Measurements from ENCODE around the gene RNU5D-1. TPM values are rescaled to one million over a fixed set of nuclear protein-coding genes. Genes with fewer than 3 reads are reported as not detected.

RNU5D-1 gene
- total and polyA plus RNA-seq, 2 of the 13 experiments (the other 11 are each of a cell fraction or from before 2014, with no cell fraction given): 165 TPM; not detected in 1

DNA sequence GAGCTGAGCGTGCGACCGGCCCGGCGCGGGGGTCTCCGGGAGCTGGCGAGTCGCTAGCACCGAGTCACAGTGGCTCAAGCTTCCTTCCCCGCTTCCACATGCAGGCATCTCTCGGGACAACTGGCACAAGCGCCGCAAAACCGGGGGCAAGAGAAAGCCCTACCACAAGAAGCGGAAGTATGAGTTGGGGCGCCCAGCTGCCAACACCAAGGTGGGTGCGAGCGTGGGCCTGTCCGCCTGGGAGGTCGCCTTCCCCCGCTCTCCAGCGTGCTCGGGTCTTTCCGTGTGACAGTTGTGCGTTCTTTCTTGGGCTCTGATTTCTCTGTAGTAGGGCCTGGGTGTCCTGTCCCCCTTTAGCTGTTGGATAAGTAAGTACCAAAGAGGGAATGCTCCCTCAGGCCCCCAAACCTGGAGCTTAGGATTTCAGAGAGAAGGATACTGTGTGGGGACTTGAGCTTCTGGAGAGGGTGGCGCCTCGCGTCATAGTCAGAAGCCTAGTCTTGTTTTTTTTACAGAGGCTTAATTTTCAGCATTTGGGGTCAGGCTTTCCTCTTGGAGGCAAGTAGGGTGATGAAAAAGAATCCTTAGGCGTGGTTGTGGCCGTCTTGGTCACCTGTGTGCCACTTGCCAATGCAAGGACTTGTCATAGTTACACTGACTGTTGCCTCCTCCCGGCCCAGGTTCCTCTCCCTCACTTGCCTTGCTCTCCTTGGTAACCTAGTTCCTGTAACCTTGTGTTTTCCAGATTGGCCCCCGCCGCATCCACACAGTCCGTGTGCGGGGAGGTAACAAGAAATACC is 45.2 kb upstream of the RNU5D-1 start (continued):
- TF ChIP-seq ZBTB3 (CRISPR knock-in tag; IDR thresholded peaks at IDR 0.05; ENCODE audit: borderline replicate concordance, low read depth) (0 out of 2 replicates have a peak, but pooled peaks have one; percentile 46), ZNF761 (CRISPR knock-in tag; conservative IDR thresholded peaks at IDR 0.05) (peak; percentile 41; the same call in 1 of the 2 replicates), ARNTL (CRISPR knock-in tag; IDR thresholded peaks at IDR 0.05) (peak; percentile 25; the same call in 1 of the 2 replicates), ZBTB37 (CRISPR knock-in tag; IDR thresholded peaks at IDR 0.05) (no peak), SATB2 (CRISPR knock-in tag; IDR thresholded peaks at IDR 0.05) (no peak), MEIS1 (CRISPR knock-in tag; IDR thresholded peaks at IDR 0.05; ENCODE audit: borderline replicate concordance) (peak; percentile 48; the same call in 1 of the 2 replicates), BHLHE40 (IDR thresholded peaks at IDR 0.05; ENCODE audit: low read length) (no peak), ZSCAN22 (CRISPR knock-in tag; IDR thresholded peaks at IDR 0.05) (peak; percentile 38; the same call in 1 of the 2 replicates), ZZZ3 (CRISPR knock-in tag; IDR thresholded peaks at IDR 0.05; ENCODE audit: borderline replicate concordance) (0 out of 2 replicates have a peak, but pooled peaks have one; percentile 8), ZNF674 (CRISPR knock-in tag; IDR thresholded peaks at IDR 0.05; ENCODE audit: low read depth) (peak; percentile 71; the same call in 1 of the 2 replicates), ZNF879 (CRISPR knock-in tag; IDR thresholded peaks at IDR 0.05) (0 out of 2 replicates have a peak, but pooled peaks have one; percentile 21), GTF3A (CRISPR knock-in tag; conservative IDR thresholded peaks at IDR 0.05) (peak; percentile 65; the same call in 1 of the 2 replicates), ZNF577 (CRISPR knock-in tag; IDR thresholded peaks at IDR 0.05; ENCODE audit: borderline replicate concordance, low read depth) (0 out of 2 replicates have a peak, but pooled peaks have one; percentile 31), ZNF773 (CRISPR knock-in tag; IDR thresholded peaks at IDR 0.05; ENCODE audit: borderline replicate concordance) (peak; percentile 54; the same call in 1 of the 2 replicates), CAMTA2 (CRISPR knock-in tag; IDR thresholded peaks at IDR 0.05; ENCODE audit: borderline replicate concordance) (no peak)
- TF ChIP-seq, protein P1, sequence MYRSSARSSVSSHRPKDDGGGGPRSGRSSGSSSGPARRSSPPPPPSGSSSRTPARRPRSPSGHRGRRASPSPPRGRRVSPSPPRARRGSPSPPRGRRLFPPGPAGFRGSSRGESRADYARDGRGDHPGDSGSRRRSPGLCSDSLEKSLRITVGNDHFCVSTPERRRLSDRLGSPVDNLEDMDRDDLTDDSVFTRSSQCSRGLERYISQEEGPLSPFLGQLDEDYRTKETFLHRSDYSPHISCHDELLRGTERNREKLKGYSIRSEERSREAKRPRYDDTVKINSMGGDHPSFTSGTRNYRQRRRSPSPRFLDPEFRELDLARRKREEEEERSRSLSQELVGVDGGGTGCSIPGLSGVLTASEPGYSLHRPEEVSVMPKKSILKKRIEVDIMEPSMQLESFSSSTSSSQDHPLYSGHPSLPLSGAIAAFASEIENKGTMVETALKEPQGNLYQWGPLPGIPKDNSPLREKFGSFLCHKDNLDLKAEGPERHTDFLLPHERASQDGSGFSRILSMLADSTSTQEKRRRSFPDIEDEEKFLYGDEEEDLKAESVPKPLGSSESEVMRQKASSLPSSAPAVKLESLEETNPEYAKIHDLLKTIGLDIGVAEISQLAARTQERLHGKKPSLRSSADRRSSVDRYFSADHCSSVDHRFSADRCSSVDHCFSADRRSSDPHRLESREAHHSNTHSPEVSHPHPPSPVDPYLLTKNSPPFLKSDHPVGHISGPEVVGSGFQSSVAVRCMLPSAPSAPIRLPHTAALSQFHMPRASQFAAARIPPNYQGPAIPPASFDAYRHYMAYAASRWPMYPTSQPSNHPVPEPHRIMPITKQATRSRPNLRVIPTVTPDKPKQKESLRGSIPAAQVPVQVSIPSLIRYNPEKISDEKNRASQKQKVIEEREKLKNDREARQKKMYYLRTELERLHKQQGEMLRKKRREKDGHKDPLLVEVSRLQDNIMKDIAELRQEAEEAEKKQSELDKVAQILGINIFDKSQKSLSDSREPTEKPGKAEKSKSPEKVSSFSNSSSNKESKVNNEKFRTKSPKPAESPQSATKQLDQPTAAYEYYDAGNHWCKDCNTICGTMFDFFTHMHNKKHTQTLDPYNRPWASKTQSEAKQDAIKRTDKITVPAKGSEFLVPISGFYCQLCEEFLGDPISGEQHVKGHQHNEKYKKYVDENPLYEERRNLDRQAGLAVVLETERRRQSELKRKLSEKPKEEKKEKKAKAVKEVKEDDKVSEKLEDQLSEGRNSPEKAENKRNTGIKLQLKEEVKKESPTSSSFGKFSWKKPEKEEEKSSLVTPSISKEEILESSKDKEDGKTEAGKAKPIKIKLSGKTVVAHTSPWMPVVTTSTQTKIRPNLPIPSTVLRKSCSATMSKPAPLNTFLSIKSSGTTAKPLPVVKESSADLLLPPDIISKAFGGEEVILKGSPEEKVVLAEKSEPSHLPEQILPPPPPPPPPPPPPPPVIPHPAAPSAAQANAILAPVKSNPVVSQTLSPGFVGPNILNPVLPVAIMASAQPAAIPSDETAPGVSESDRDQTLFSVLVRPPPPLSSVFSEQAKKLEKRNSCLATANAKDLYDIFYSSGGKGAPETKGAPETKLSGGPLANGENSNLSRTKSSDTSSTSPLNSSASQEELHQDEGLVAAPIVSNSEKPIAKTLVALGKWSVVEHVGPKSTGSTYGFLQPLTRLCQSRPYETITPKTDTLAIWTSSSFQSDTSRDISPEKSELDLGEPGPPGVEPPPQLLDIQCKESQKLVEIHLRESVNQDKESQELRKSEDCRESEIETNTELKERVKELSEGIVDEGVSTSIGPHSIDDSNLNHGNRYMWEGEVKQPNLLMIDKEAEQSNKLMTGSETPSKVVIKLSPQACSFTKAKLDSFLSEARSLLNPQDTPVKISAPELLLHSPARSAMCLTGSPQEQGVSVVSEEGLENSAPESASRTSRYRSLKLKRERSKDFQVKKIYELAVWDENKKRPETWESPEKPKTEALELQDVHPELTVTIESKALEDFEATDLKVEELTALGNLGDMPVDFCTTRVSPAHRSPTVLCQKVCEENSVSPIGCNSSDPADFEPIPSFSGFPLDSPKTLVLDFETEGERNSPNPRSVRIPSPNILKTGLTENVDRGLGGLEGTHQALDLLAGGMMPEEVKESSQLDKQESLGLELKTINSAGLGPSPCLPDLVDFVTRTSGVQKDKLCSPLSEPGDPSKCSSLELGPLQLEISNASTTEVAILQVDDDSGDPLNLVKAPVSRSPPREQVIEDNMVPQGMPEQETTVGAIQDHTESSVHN (CRISPR knock-in tag; IDR thresholded peaks at IDR 0.05): 0 out of 2 replicates have a peak, but pooled peaks have one; percentile 2

Data from HepG2 (cell line).